NCI-H748 (cell line): ENCODE measurements around the gene POLE.
"Not testable (repeated sequence)": the region's sequence is repeated elsewhere in the genome, so short reads cannot be mapped to it uniquely, and the experiment has no call there.

ENCODE experiments used
- DNase-seq: peaks from one replicate; lab custom pipeline; 2025; ENCODE audit not compliant: unreplicated experiment; lab: John Stamatoyannopoulos, UW

POLE gene

DNA sequence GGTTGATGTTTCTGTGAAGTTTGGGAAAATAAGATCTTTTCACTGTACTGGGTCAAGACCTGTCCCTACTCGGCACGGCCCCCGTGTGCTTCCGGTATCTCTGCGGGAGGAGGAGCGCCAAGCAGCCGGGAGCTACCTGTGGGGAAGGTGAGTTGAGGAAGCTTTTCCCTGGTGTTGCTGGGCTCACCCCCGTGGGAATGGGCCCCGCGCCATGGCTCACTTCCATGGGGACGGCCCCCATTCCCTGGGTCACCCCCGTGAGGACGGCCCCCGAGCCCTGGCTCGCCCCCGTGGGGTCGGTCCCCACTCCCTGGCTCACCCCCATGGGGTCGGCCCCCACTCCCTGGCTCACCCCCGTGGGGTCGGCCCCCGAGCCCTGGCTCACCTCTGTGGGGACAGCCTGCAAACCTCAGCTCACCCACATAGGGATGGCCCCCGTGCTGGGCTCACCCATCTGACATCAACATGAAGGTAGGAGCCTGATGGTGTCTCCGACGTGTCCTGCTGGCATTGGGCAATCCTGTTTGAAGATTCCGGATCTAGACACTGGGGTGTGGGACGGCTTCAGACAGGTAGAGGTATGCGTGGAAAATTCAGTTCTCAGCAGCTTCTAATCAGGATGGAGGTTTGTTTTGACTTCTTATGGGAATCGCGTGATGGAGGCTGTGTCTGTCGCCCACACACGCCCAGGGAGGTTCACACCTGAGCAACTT lies 85.8 kb downstream of the POLE start:
- DNase-seq, result peak; percentile 26

DNA sequence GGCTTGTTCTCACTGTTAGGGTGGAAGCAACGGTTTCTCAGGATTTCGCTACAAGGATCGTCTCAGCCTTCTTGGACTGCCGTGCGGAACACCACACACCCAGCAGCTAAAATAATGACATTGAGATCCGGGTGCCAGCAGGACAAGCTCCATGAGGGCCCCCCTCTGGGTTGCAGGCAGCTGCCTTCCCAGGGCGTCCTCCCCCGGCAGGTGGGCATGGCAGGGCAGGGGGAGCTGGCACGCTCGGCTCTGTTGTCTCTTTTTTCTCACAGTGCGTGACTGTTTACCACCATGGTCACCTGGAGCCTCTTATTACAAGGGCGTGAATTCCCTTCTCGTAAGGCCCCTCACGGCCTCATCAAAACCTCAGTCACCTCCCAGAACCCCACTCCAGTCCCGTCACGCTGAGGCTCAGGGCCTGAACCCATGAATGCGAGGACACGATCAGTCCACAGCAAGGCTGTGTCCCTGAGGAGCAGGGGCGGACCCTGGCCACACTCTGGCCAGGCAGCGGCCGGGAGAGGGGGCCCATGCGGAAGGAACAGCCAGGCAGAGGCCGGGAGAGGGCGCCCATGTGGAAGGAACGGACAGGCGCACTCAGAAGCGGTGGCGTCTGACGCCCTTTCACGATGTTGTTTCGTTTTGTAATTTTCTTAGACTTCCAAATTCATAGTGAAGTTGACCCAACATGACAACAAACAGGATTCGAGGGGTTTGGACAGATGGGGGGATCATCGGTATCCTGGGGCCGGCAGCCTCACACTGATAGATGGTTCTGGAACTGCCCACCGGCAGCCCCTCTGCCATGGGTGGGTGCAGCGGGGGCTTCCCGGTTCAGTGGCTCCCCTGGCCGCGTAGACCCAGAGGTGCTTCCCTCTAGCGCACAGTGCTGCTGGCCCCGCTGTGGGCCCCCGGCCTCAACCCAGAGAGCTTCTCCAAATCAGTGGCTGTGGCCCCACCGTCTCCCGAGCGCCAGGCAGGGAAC lies 86.8 kb downstream of the POLE start:
- DNase-seq, result peak; percentile 84

DNA sequence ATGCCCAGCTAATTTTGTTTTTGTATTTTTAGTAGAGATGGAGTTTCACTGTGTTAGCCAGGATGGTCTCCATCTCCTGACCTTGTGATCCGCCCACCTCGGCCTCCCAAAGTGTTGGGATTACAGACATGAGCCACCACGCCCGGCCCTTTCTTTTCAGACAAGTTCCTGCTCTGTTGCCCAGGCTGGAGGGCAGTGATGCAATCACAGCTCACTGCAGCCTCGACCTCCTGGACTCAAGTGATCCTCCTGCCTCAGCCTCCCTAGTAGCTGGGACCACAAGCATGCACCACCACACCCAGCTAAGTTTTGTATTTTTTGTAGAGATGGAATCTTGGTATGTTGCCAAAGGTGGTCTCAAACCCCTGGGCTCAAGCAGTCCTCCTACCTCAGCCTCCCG lies 87.6 kb downstream of the POLE start:
- DNase-seq, result not testable (repeated sequence)

DNA sequence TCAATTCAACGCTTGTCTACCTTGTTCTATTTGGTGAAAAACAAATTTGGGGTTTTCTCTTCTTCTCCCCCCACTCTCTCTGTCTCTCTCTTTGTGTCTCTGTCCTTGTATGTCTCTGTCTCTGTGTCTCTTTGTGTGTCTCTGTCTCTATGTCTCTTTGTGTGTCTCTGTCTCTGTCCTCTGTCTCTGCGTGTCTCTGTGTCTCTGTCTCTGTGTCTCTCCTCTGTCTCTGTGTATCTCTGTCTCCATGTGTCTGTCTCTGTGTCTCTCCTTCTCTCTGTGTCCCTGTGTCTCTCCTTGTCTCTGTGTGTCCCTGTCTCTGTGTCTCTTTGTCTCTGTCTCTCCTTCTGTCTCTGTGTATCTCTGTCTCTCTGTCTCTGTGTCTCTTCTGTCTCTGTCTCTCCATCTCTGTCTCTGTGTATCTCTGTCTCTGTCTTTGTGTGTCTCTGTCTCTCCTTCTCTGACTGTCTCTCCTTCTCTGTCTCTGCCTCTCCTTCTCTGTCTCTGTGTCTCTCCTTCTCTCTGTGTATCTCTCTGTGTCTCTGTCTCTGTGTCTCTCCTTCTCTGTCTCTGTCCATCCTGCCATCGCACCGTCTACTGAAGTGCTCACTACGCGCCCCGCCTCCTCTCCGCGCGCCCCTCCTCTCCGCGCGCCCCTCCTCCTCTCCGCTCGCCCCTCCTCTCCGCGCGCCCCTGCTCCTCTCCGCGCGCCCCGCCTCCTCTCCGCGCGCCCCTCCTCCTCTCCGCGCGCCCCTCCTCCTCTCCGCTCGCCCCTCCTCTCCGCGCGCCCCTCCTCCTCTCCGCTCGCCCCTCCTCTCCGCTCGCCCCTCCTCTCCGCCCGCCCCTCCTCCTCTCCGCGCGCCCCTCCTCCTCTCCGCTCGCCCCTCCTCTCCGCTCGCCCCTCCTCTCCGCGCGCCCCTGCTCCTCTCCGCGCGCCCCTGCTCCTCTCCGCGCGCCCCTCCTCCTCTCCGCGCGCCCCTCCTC lies 89.5 kb downstream of the POLE start:
- peak; percentile 70 for DNase-seq

DNA sequence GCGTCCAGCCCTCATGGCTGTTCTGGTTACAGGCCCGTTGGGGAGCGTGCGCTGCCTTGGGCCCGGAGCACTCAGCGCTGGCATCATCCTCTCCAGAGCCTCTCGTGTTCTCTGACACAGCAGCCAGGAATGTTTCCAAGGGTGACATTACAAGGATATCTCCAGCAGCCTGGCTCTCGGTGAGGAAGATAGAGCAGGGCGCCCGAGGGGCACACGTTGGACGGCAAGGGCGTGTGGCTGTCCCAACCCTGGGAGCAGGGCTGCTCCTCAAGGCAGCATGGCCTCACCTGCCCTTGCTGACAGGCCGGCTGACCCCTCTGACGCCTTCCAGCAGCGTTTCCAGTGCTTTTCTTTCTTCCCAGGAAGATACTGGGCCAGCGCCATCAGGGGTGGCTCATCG lies 91.1 kb downstream of the POLE start:
- DNase-seq, result no peak

GRCh38 chr12:132595183-132595582 lies 92.0 kb downstream of the POLE start:
- DNase-seq, result no peak

- DNase-seq, result peak; percentile 99
Observed at GRCh38 chr12:132593938-132594358, 93.2 kb downstream of the POLE start.

DNA sequence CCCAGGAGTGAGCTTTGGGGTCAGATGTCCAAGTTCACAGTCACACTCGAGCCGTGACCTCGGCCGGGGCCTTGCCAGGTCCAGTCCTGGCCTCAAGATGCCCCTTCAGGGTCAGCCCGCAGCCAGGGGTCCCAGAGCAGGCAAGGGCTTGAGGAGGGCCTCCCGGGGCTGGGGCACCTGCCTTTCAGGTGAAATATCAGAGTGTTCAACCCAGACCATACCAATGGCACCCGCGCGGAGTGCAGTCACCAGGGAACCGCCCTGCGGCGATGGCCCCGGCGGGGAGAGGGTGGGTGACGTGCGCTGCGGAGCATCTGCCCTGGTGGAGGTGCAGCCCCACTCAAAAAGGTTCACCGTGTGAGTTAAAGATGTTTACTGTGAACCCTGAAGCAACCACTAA lies 93.6 kb downstream of the POLE start:
- no peak for DNase-seq

DNA sequence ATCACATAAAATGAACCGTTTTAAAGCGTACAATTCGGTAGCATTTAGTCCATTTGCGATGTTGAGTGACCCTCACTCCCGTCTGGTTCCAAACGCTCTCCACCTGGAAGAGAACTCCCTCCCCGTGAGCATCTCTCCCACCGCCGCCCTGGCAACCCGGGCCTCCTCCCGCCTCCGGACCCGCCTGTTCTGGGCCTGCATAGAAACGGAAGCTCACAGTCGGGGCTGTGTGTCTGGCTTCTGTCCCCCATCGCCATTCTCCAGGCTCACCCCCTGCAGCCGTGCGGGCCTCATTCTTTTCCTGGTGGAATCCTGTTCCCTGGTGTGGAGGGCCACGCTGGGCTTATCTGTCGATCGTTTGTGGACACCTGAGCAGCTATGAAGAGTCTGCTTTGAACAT lies 94.1 kb downstream of the POLE start:
- no peak for DNase-seq

DNA sequence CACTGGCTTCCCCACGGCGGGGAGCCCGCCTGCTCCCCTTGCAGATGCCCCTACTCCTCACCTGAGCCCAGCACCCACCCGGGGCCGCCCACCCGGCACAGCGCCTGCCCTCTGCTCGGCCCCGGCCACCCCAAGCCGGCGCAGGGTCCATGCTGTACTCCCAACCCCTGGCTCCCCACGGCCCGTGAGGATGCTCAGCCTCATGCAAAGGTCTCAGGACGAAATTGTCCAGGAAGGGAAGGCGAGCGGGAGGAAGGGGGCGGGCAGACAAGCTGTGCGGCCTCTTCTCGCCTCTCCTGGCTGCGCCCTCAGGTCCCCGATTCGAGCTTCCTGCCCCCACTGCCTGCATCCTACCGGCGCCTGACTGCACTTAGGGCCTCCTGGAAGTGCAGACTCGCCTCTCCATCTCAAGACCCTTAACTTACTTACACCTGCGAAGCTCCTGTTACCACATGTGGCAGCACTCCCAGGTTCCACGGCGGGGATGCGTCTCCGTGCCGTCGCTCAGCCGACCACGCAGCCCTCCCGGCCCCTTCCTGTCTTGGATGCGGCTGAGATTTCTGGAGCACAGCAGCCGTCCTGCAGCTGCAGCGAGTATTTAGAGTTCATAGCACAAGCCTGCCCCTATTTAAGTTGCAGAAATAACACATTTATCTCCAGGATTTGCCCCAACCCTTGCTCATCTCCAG lies 94.7 kb downstream of the POLE start:
- DNase-seq, result no peak

GRCh38 chr12:132591107-132591935 lies 95.8 kb downstream of the POLE start:
- no peak for DNase-seq

DNA sequence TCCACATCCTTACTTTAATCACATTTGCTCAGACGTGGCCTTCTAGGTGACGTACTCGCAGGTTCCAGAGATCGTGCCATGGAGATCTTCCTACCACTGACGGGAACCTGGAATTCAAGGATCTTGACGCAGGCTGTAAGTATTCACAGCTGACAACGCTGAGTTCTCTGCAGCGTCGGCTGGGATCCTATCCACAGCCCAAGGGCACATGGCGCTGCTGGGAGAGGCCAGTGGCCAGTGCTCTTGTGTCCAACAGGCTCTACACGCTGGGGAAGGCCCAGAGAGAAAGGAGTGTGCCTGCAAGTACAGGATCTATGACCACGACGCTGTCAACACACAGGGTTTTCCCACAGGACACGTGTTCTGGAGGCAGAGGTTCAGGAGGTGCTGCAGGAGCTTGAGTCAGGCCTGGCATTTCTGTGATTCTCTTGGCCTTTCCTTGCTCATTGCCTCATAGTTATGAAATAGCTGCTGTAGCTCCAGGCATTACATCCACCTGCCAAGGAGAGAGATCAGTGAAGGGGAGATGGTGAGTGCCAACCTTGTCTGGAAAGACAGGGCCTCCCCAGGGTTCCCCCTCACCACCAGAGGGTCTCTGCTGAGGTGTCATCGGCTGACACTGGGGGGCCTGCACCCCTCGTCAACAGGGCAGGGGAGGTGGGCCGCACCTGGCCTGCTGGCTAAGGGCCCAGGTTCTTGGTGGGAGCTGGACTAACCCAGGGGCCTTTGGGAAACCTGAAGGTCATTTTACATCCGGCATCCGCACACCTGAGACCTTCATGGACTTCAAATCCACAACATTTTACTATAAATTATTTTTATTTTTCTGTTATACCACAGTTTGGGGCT lies 98.1 kb downstream of the POLE start:
- no peak for DNase-seq

- no peak for DNase-seq
Observed at GRCh38 chr12:132588319-132588718, 98.8 kb downstream of the POLE start.

DNA sequence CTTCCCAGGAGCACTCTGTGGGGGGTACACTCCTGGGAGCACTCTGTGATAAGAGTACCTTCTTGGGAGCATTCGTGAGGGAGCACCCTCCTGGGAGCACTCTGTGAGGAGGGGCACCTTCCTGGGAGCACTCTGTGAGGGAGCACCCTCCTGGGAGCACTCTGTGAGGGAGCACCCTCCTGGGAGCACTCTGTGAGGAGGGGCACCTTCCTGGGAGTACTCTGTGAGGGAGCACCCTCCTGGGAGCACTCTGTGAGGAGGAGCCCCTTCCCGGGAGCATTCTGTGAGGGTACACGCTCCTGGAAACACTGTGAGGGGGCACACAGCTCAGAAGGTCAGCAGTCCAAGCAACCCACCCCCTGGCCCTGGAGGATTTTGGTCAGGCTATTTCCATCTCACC lies 99.4 kb downstream of the POLE start:
- no peak for DNase-seq

- DNase-seq, result no peak
Observed at GRCh38 chr12:132586929-132587328, 100.2 kb downstream of the POLE start.

DNA sequence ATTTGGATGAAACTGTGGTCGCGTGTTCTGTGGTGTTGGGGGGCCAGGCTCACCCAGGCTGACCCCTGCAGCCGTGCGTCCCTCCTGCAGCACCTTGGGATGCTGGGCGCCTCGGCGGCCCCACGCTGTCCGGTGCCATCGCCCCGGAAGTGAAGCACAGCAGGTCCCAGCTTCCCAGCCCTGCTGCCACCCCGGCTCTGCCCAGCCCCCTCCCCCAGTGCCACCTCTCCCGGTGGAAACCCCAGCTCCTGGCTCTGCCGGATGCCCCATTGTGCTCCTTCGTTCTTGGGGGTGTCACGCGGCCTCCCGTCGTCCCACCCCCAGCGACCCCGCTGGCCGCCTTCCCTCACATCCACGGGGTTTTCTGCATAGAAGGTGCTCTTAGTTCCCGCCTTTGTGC lies 102.0 kb downstream of the POLE start:
- DNase-seq, result no peak

DNA sequence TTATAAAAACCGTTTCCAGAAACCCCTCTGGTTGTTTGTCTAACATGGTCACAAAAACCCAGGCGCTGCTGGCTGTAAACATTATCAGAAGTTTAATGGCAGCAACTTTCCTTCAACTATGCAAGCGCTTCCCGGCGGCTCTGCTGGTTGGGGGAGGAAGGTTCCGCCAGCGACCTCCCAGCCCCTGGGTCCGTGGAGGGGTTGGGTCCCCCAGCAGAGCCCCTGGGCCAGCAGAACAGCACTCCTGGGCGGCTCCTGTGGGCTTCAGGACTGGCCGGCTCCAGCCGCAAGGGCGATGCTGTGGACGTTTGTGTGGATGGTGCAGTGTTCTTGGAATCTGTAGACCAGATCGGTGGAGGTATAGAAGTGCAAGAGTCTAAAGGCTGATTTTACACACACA lies 102.7 kb downstream of the POLE start:
- DNase-seq, result no peak

DNA sequence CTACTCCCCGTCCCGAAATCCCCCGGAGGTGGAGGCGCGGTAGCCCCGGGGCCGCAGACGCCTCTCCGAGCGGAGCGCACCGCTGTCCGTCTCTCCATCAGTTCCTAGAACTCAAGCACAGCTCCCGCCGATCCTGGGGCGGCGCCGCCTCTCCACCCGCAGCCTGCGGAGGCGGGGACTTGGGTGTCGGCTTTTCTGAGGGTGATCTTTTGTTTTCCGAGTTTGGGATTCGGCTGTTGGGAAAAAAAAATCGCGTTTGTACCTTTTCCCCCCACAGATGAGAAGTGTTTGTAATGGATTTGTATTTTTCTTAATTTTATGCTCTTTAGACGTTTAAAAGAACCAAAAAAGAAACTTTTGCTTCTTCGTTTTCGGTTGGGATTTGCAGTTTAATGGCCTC lies 103.4 kb downstream of the POLE start:
- no peak for DNase-seq

- DNase-seq, result no peak
Observed at GRCh38 chr12:132583411-132583710, 103.8 kb downstream of the POLE start.
